CMK (cell line): ENCODE data around the gene ZBTB1.
"Not testable (repeated sequence)": the region's sequence is repeated elsewhere in the genome, so short reads cannot be mapped to it uniquely, and the experiment has no call there.

ENCODE experiments used
- DNase-seq: peaks from one replicate; pipeline ENCODE4 v3.0.0-alpha.2; 2010; ENCODE audit warnings: low read depth

The ZBTB1 gene

GRCh38 chr14:64569646-64570045 is 65.1 kb downstream of the ZBTB1 start:
- DNase-seq = not testable (repeated sequence)

DNA sequence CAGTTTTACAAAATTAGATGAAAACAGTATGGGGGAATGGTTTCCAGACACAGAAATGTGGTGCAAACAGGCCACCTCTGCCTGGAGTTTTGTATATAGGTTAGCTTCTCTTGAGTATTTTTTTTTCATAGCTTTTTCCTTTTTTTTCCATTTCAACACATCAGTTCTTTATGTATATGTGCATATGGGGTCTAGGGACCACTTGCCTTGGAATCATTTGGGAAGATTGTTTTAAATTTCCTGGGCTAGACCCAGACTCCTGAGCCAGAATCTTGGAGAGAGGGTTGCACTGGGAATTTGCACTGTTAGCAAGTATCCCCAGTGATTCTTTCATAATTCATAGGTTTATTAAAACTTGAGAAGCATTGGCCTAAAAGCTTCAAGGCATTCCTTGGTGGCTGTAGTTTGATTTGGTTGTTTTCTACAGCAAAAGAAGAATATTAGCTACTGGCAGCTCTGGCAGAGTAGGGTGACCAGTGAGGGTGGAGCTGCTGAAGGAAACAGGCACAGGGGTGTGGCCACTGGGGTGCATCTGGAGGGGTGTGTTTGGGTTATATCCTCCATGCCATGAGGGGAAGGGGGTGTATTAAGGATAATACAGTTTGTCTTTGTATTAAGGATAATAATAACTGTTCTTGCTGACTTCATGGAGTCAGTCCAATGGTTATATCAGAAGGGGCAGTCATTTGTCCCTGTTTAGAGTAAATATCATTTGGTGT is 68.0 kb downstream of the ZBTB1 start:
- DNase-seq = no peak

DNA sequence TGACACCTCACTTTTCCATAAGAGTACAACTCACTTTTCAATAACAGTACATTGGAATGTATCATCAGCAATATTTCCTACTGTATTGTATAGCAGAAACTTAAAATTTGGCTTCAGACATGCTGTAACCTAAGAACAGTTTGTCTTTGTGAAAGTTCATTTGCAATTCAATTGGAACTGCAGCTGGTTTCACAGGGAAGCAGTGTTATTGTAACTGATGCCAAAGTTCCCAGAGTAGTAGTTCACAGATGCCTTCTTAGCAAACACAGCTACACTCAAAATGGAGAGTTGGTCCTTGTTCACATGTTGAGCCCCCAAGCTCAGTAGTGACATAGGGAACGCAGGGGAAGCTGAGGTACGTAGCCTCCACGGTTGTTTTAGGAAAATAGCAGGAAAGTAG is 68.5 kb downstream of the ZBTB1 start:
- DNase-seq = no peak
